Activated T-helper 17 cell treated with anti-CD3 and anti-CD28 coated beads, Interleukin-2, amount 50 U/mL, for 72 hours (primary cell): ENCODE measurements around the gene PIEZO2. TPM values are rescaled to one million over a fixed set of nuclear protein-coding genes. Genes with fewer than 3 reads are reported as not detected.

Experiments
- ATAC-seq: fragments of 150-1000 bp; cut with Tn5 transposase; replicated peaks from 2 replicates; pipeline ENCODE4 v1.10.0; 2021; ENCODE audit warnings: mild to moderate bottlenecking, moderate library complexity
- H3K27ac Mint-ChIP-seq: one replicate; pipeline ENCODE4 v1.8.0; 2022; ENCODE audit warnings: mixed read lengths
- H3K27me3 Mint-ChIP-seq: one replicate; pipeline ENCODE4 v1.8.0; 2022; ENCODE audit warnings: mixed read lengths
- H3K36me3 Mint-ChIP-seq: one replicate; pipeline ENCODE4 v1.8.0; 2022; ENCODE audit warnings: low read depth, mild to moderate bottlenecking, mixed read lengths
- H3K4me1 Mint-ChIP-seq: one replicate; pipeline ENCODE4 v1.8.0; 2022; ENCODE audit warnings: mixed read lengths
- H3K4me3 Mint-ChIP-seq: one replicate; pipeline ENCODE4 v1.8.0; 2022; ENCODE audit warnings: mild to moderate bottlenecking, mixed read lengths
- H3K9me3 Mint-ChIP-seq: one replicate; pipeline ENCODE4 v1.8.0; 2022; ENCODE audit warnings: mixed read lengths
- total RNA-seq, 2 donors: library from RNA; stranded (reverse); gene quantifications; one replicate each; pipeline ENCODE4 v1.2.3, GENCODE V29; 2022

Gene PIEZO2
- total RNA-seq, 2 donors from 2014 or later, result not detected

DNA sequence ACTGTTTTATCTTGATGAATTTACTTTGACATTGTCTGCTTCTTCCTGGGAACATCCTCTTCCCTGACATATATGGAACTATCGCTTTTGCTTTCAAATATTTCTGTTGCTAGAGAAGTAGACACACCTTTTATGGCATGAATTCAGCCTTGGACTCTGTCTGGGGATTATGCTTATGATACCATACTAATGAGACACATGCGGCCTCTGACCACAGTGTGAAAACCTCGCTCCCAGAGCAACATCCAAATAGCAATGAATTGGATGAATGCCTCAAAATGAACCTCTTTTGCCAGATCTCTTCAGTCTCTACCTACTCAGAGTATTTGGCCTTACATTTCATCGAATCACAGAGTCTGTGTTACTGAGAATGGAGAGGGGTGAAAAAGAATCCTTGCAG lies 70.9 kb downstream of the PIEZO2 start:
- Mint-ChIP-seq H3K4me3 (no peak overlapping the region), H3K9me3 (no peaks in the 10 kb centered on the region), H3K27ac (no peak overlapping the region), H3K27me3 (peaks cover 9% of the 10 kb centered on the region), H3K36me3 (no peaks in the 10 kb centered on the region), H3K4me1 (no peaks in the 10 kb centered on the region)
- no peak for ATAC-seq

GRCh38 chr18:11077548-11078187 lies 71.7 kb downstream of the PIEZO2 start:
- Mint-ChIP-seq H3K9me3 (no peaks in the 10 kb centered on the region), H3K4me1 (no peaks in the 10 kb centered on the region), H3K36me3 (no peaks in the 10 kb centered on the region), H3K4me3 (no peak overlapping the region), H3K27me3 (peaks cover 4% of the 10 kb centered on the region), H3K27ac (no peak overlapping the region)
- no peak for ATAC-seq

DNA sequence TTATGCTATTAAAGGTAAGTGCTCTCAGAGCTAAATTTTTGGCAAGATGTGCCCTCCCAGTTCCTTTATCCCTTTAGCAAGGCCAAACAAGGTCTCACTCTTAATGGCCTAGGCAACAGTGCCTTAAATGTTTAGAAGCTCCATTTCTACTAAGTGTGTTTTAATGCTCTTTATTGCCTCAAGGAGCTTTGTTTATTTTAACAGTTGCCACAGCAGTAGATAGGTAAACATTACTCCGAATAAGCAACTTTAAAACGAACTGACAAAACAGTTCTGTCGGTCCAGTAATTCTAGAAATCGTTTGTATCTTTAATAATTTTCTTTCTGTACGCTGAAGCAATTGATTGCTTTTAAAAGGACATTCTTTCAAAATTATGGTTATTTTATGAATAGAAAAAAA lies 74.5 kb downstream of the PIEZO2 start:
- H3K9me3 Mint-ChIP-seq, result no peaks in the 10 kb centered on the region
- H3K4me1 Mint-ChIP-seq, result no peaks in the 10 kb centered on the region
- H3K27ac Mint-ChIP-seq, result no peak overlapping the region
- no peak overlapping the region for H3K4me3 Mint-ChIP-seq
- H3K36me3 Mint-ChIP-seq, result no peaks in the 10 kb centered on the region
- H3K27me3 Mint-ChIP-seq, result peaks cover 4% of the 10 kb centered on the region
- ATAC-seq, result no peak

DNA sequence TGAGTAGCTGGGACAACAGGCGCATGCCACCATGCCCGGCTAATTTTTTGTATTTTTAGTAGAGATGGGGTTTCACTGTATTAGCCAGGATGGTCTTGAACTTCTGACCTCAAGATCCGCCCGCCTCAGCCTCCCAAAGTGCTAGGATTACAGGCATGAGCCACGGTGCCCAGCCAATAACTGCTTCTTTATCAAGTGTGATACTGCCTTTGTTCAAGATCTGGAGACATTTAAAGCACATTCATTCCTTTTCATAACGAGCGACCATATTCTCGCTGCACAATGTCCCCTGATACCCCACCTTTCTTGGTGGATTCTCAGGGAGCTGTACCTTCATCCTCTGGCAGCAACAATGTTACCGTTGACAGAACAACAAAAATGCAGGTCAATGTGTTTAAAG lies 75.4 kb downstream of the PIEZO2 start:
- no peak overlapping the region for H3K4me3 Mint-ChIP-seq
- H3K4me1 Mint-ChIP-seq, result no peaks in the 10 kb centered on the region
- no peak for ATAC-seq
- H3K27me3 Mint-ChIP-seq, result no peaks in the 10 kb centered on the region
- no peaks in the 10 kb centered on the region for H3K9me3 Mint-ChIP-seq
- no peak overlapping the region for H3K27ac Mint-ChIP-seq
- no peaks in the 10 kb centered on the region for H3K36me3 Mint-ChIP-seq

- H3K36me3 Mint-ChIP-seq, result no peaks in the 10 kb centered on the region
- H3K4me1 Mint-ChIP-seq, result no peaks in the 10 kb centered on the region
- no peak overlapping the region for H3K27ac Mint-ChIP-seq
- no peak overlapping the region for H3K4me3 Mint-ChIP-seq
- H3K27me3 Mint-ChIP-seq, result no peaks in the 10 kb centered on the region
- no peaks in the 10 kb centered on the region for H3K9me3 Mint-ChIP-seq
- no peak for ATAC-seq
Observed at GRCh38 chr18:11072632-11073031, 76.7 kb downstream of the PIEZO2 start.

DNA sequence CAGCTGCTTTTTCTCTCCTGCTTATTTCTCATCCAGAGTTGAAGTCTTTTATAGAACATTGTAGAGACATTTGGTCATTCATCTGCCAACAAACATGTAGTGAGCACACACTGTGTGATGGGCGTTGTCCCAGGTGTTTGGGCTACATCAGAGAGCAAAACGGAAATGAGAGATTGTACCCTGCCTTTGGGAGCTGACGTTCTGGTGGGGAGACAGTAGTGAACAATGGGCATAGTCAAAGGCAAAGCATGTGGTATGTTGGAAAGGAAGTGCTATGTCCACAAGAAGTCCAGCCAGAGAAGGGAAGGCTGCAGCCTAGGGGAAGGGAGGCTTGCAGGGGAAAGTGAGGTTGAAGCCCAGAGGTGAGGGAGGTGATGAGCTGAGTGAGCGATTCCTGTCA lies 78.1 kb downstream of the PIEZO2 start:
- H3K9me3 Mint-ChIP-seq, result no peaks in the 10 kb centered on the region
- no peak overlapping the region for H3K4me3 Mint-ChIP-seq
- no peak for ATAC-seq
- no peaks in the 10 kb centered on the region for H3K4me1 Mint-ChIP-seq
- no peaks in the 10 kb centered on the region for H3K36me3 Mint-ChIP-seq
- H3K27ac Mint-ChIP-seq, result no peak overlapping the region
- H3K27me3 Mint-ChIP-seq, result no peaks in the 10 kb centered on the region

GRCh38 chr18:11070593-11070992 lies 78.8 kb downstream of the PIEZO2 start:
- no peak overlapping the region for H3K27ac Mint-ChIP-seq

DNA sequence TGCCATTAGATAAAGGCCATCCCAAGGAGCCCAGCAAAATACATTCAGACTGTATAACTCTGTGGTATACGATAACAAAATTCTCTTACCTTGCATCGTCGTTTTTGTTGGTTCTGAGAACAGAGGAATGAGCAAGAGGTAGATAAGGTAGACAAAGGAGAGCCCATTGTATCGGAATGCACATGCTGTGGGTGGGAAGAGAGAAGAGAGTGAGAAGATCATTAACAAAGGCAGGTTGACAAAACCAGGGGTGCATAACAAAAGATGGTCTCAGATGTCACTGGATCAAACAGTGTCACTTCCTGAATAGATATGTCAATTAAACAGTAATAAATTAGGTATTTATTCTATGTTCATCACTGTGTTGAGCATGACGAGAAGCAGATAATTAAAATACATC lies 83.3 kb downstream of the PIEZO2 start:
- Mint-ChIP-seq H3K4me3 (no peak overlapping the region), H3K36me3 (no peaks in the 10 kb centered on the region), H3K27me3 (no peaks in the 10 kb centered on the region), H3K27ac (no peak overlapping the region), H3K9me3 (peaks cover 3% of the 10 kb centered on the region), H3K4me1 (no peaks in the 10 kb centered on the region)
- no peak for ATAC-seq

More at GRCh38 chr18:11070593-11070992, 78.8 kb downstream of the PIEZO2 start:
- Mint-ChIP-seq H3K4me3 (no peak overlapping the region), H3K9me3 (peaks cover 3% of the 10 kb centered on the region), H3K27me3 (no peaks in the 10 kb centered on the region), H3K4me1 (no peaks in the 10 kb centered on the region), H3K36me3 (no peaks in the 10 kb centered on the region)
- ATAC-seq, result no peak

- Mint-ChIP-seq H3K4me3 (no peak overlapping the region), H3K27me3 (no peaks in the 10 kb centered on the region), H3K9me3 (peaks cover 3% of the 10 kb centered on the region), H3K36me3 (no peaks in the 10 kb centered on the region), H3K4me1 (no peaks in the 10 kb centered on the region), H3K27ac (no peak overlapping the region)
- ATAC-seq, result no peak
Observed at GRCh38 chr18:11064727-11065460, 84.5 kb downstream of the PIEZO2 start.

- Mint-ChIP-seq H3K27ac (no peak overlapping the region), H3K4me1 (no peaks in the 10 kb centered on the region), H3K9me3 (peaks cover 3% of the 10 kb centered on the region), H3K36me3 (no peaks in the 10 kb centered on the region), H3K27me3 (no peaks in the 10 kb centered on the region), H3K4me3 (no peak overlapping the region)
- ATAC-seq, result no peak
Observed at GRCh38 chr18:11064106-11064505, 85.3 kb downstream of the PIEZO2 start.

DNA sequence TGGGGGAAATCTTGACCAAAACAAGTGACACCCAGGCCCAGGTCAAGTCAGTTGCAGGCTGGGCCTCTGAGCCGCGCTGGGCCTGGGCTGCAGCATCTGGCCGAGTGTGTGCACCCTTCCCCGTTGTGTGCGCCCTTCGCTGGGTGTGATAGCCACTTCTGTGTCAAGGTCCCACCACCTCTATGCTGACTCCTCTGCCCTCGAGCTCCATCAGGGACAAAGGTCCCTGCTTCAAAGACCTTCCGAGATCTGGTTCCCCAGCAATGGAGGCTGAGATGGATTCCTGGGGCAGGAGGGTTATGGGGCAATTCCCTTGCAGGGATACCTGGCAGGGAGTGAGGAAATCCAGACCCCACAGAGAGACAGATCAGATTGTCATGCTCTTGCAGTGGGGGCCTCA lies 93.6 kb downstream of the PIEZO2 start:
- Mint-ChIP-seq H3K36me3 (no peaks in the 10 kb centered on the region), H3K27me3 (no peaks in the 10 kb centered on the region), H3K4me3 (no peak overlapping the region), H3K27ac (no peak overlapping the region), H3K4me1 (no peaks in the 10 kb centered on the region), H3K9me3 (no peaks in the 10 kb centered on the region)
- no peak for ATAC-seq

GRCh38 chr18:11054497-11054896 lies 94.9 kb downstream of the PIEZO2 start:
- no peak for ATAC-seq
- H3K4me3 Mint-ChIP-seq, result no peak overlapping the region
- H3K27ac Mint-ChIP-seq, result no peak overlapping the region
- H3K36me3 Mint-ChIP-seq, result no peaks in the 10 kb centered on the region
- no peaks in the 10 kb centered on the region for H3K9me3 Mint-ChIP-seq
- no peaks in the 10 kb centered on the region for H3K4me1 Mint-ChIP-seq
- H3K27me3 Mint-ChIP-seq, result no peaks in the 10 kb centered on the region

- no peak for ATAC-seq
- Mint-ChIP-seq H3K4me1 (no peaks in the 10 kb centered on the region), H3K4me3 (no peak overlapping the region), H3K27me3 (no peaks in the 10 kb centered on the region), H3K36me3 (no peaks in the 10 kb centered on the region), H3K27ac (no peak overlapping the region), H3K9me3 (no peaks in the 10 kb centered on the region)
Observed at GRCh38 chr18:11053293-11053692, 96.1 kb downstream of the PIEZO2 start.

DNA sequence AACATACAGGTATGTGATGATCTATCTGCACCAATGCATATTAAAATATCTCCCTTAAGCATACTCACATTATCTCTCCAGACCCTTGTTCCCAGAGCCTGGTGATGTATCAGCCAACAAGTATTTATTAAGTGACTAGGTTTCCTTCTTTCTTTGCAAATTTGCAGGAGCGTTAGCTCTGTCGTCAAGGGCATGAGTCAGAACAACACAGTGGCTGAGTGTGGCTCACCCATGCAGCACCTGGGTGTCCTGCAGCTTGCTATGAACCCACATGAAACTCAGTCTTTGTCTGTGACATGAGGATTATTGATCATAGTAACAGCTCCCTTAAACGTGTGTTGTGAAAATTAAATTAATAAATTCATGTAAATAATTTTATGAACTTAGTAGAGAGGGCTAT lies 96.6 kb downstream of the PIEZO2 start:
- H3K9me3 Mint-ChIP-seq, result no peaks in the 10 kb centered on the region
- no peak overlapping the region for H3K27ac Mint-ChIP-seq
- ATAC-seq, result no peak
- H3K4me1 Mint-ChIP-seq, result no peaks in the 10 kb centered on the region
- H3K27me3 Mint-ChIP-seq, result no peaks in the 10 kb centered on the region
- H3K4me3 Mint-ChIP-seq, result no peak overlapping the region
- no peaks in the 10 kb centered on the region for H3K36me3 Mint-ChIP-seq

- Mint-ChIP-seq H3K27ac (no peak overlapping the region), H3K9me3 (no peaks in the 10 kb centered on the region), H3K4me3 (no peak overlapping the region), H3K36me3 (no peaks in the 10 kb centered on the region), H3K4me1 (no peaks in the 10 kb centered on the region), H3K27me3 (peaks cover 3% of the 10 kb centered on the region)
- ATAC-seq, result no peak
Observed at GRCh38 chr18:11051462-11051861, 97.9 kb downstream of the PIEZO2 start.
